HG02870 (cell line): Measurements from ENCODE around the gene ZNF860.
"Not testable (repeated sequence)": the region's sequence is repeated elsewhere in the genome, so short reads cannot be mapped to it uniquely, and the experiment has no call there.

Experiments
- ATAC-seq: cut with Tn5 transposase; IDR thresholded peaks from one replicate; pipeline ENCODE4 v1.9.1; 2021; ENCODE audit warnings: mild to moderate bottlenecking, moderate library complexity; ENCODE audit not compliant: unreplicated experiment

Gene ZNF860

DNA sequence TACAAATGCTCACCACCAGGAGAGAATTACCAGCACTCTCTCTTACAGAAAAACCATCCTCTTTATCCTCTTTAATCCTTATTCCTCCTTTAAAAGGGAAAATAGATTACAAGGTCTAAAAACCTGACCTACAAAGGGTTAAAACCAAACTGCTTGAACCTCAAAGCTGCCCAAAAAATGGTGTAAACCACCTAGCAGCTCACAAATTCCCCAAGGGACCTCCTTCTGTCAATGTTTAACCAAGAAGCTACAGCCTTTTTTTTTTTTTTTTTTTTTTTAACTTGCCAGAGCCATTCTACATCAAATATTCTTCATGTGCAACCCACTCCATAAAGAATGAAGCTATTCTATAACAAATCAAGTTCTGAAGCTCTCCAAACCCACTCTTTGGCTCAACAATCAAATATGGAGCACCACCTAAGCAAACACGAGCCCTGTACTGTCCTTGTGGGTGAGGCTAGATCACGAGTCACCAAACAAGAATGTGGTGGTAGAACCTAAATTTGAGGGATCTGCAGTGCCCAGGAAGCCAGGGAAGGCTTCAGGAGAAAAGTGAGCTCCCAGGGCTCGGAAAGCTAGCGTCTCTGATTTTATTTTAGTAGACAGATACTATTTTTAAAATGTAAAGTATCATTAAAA lies 20.6 kb upstream of the ZNF860 start:
- no peak for ATAC-seq

DNA sequence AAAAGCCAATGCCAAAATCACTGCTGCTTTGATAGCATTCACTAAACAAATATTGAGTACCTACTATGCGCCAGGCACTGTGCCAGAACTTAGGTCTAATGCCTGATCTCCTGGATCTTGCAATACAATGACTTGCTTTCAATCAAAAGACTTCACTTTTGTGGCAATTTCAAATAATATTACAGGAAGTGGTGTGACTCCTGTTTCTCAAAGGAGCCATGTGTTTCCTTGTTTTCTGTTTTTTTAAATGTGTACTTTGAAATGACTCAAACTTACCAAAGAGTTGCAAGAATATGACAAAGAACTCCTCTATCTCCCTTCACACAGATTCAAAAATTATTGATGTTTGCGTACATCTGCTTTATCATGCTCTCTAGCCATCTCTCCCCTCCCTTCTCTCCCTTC lies 18.7 kb upstream of the ZNF860 start:
- no peak for ATAC-seq

DNA sequence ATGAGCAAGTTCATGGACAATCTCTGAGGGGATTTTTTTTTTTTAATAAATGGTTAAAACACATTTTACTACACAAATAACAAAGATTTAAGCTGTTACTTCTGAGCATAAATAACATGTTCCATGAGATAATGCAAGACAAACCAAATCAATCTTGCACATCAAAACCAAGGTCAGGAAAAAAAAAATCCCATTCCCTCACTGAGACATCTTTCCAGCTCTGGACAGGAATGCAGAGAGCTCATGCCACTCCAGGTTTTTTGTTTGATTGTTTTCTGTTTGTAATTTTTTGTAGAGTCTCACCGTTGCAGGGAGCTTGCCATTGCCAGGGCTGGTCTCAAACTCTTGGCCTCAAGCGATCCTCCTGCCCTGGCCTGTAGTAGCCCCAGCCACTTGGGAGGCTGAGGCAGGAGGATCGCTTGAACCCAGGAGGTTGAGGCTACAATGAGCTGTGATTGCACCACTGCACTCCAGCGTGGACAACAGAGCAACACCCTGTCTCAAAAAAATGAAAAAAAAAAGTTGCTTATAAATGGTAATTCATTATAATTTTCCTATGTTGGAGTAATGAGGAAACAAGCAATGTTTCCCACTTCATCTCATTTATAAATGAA lies 14.5 kb upstream of the ZNF860 start:
- ATAC-seq: no peak

DNA sequence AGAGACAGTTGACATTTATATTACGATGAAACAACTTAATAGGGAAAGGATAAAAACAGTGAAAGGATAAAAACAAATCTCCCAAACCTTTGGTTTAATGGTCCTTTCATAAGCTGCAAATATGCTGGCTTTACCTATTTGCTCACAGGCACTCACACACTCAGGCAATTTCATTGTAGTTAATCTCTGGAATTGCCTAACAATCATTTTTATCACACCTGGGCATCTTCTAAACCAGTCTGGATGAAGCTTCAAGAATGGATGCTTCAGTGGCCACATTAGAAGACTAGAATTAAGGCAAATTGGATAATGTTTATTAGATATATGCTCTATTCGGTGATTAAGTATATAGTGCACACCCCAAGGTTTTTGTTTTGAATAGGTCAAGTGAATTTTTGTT lies 14.0 kb upstream of the ZNF860 start:
- no peak for ATAC-seq

DNA sequence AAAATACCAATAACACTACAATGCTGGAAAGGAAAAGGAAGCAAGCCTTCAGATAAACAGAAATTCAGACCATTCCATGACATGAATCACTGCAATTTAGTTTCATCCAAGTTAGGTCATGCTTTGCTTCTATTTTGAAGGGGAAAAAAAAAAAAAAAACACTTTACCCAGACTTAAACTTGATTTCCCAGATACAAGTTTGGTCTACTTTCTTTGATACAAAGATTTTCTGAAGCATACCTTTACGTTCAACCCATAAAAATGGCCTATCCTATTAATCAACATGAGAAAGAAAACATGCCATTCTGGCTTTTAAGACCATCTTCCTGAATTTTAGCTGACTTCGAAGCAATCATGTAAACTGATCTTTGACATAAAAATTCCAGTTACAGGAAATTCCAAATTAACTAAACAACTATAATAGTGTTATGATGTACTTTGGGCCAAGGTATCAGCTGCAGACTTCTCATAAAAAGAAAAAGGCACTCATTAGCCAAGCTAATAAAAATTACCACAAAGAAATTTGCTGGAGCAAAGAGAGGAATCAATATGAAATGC lies 13.1 kb upstream of the ZNF860 start:
- ATAC-seq: no peak

DNA sequence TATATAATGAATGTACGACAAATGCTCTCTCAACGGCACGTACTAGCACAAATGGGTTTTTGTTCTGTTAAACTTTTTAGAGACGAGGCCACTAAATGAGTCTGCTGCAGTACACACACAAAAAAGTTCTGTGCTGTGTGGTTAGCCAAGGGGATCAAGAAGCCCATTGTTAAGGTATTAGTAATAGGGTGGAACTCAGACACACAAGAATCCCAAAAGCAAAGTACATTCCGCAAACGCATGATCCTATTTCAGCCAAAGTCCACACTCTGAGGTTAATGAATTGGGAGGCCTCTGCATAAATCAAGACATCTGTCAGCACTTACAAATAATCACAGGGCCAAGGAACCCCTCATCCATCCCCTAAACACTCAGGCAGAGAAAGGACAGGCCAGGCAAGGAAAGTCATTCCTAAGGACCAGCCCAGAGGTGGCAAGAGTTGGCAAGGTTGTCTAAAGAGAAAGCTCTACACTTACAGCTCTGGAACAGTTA lies 12.6 kb upstream of the ZNF860 start:
- ATAC-seq: no peak

DNA sequence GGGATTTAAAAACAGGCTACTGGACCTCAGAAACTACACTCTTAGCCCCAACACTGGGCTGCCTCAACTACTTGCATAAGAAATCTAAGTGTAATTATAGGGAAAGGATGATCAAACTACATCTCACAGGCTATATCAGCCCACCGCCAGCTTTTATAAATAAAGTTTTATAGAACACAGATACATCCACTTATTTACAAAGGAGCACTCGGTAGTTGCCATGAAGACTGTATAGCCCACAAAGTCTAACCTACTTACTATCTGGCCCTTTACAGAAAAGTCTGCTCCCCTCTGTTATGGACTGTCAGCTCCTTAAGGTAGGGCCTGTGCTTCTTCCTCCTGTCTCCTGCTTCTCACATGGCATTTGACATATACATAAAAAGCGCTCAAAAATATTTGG lies 9.9 kb upstream of the ZNF860 start:
- ATAC-seq: no peak

DNA sequence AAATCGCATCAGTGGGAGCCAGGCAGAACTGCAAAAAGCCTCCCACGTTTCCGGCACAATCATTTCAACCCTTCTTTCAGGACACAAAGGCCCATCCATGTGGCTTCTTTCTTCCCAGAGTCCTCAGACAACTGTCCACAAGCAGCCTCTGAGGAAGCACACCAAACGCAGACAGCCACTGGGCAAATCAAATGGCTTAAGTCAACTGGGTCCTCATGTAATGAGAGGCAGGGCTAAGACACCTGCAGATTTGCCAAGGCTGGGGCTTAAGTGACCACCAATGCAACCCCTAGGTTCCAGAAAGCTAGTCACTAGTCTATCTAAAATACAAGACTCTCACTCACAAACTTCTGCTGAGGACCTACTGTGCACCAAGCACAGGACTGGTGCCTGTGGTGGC lies 8.5 kb upstream of the ZNF860 start:
- no peak for ATAC-seq

DNA sequence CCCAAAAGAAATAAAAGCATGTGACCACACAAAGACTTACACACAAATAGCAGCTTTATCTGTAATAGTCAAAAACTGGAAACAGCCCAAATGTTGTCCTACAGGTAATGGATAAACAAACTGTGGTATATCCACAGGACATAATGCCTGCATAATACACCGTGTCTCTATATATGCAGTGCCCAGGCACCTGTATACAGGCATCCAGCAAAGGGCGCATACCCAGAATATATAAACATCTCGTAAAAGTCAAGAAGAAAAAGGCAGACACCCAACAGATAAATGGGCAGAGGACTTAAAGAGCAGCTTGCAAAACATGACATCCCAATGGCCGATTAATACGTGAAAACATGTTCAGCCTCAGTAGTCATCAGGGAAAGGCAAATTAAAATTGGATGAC lies 7.7 kb upstream of the ZNF860 start:
- ATAC-seq: no peak

DNA sequence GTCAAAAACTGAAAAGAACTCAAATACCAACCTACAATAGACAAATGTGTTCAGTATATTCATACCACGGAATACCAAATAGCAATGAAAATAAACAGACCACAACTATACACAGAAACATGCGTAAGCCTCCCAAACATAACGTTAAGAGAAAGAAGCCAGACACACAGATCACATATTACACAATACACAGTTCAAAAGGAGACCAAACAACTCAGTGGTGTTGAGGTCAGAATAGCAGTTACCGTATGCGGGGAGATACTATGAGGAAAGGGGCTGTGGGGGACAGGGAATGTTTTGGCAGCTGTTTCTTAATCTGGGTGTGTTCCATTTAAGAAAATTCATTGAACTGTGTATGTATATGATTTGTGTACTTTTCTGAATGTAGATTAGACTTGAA lies 7.1 kb upstream of the ZNF860 start:
- ATAC-seq: no peak

DNA sequence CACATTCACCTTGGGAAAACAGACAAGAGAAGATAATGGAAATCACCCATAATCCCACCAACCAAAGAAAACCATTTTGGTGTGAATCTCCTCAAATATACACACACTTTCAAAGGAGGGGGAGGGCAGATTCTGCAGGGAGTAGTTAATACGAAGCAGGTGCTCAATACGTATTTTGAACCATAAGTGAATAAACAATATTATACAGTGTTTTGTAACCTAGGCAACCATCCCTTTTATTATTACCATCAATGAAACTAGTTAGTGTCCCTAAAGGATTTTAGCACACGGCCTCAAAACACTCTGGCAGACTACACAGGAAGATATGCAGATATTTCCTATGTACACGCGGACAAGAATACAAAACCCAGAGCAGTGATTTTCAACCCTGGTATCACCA lies 6.6 kb upstream of the ZNF860 start:
- ATAC-seq: no peak

DNA sequence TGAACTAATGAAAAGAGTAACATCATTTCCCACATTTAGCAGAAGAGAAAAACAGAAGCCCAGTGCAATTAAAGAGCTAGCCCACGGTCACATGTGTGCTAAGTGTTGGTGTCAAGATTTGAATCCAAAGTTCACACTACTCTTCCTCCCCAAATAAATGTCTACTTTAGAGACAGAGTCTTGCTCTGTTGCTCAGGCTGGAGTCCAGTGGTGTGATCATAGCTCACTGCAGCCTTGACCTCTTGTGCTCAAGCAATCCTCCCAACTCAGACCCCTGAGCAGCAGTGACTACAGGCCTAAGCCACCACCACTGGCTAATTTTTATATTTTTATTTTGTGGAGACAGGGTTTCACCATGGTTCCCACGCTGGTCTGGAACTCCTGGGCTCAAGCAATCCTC lies 5.2 kb upstream of the ZNF860 start:
- ATAC-seq: no peak

DNA sequence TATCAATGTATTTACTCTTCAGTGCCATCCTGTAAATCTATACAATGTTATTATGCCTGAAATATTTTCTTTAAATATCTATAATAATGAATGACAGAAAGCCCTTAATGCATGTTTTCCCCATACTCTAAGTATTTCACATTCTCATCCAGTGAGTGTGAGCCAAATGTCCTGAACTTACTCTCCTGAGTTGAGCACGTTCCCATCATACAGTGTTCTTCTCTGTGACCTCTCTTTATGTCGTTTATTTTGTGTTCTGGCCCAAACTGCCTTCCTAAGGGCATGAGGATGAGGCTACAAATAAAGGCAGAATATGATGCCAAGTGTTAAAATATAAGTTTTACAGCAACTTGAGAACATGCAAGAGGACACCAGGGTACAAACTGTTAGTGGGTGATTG lies 3.8 kb upstream of the ZNF860 start:
- no peak for ATAC-seq

DNA sequence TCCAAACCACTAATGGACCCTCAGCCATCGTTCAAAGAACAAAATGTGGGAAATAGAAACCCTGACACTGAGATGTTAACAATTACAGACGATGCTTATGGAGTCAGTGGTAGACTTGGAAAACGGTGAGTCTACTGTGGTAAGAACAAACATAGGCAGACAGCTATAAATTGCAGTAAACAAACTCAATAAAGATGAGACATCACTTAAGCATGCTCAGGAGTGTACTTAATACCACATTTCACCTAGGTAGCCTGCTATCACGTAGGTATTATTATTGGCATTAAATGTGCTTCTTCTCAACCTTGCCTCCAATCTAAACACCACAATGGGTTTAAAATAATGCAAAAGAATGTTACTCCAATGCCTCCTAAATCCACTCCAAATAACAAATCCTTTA lies 3.0 kb upstream of the ZNF860 start:
- ATAC-seq: no peak

DNA sequence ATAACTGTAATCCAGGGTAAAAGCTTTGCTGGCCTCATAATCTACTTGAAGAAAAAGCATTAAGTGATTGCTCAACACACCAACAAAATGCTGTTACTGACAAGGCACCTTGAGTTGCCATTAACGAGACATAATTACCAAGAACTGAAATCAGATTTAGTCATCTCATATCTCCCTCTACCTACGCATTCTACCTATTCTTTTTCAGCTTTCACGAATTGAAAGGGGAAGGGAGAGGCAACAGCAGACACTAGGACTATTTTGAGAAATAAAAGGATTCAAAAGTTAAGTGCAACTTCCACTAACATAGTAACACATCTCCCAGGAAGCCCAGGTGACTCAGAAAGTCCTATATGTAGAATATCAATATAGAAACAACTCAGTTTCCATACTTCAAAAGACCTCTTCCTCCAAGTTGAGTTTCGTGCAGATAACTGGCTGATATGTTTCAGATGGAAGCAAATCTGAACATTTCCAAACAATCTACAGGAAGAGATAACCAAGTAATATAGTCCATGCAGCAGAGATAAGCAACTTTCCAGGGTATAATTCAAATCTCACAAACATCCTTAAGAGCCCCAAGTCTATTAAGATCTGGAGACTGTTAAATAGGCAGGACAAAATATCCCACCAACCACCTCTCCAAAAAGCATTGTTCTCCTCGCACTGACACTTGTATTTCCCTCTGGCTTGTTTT lies 2.4 kb upstream of the ZNF860 start:
- ATAC-seq: peak; percentile 70

DNA sequence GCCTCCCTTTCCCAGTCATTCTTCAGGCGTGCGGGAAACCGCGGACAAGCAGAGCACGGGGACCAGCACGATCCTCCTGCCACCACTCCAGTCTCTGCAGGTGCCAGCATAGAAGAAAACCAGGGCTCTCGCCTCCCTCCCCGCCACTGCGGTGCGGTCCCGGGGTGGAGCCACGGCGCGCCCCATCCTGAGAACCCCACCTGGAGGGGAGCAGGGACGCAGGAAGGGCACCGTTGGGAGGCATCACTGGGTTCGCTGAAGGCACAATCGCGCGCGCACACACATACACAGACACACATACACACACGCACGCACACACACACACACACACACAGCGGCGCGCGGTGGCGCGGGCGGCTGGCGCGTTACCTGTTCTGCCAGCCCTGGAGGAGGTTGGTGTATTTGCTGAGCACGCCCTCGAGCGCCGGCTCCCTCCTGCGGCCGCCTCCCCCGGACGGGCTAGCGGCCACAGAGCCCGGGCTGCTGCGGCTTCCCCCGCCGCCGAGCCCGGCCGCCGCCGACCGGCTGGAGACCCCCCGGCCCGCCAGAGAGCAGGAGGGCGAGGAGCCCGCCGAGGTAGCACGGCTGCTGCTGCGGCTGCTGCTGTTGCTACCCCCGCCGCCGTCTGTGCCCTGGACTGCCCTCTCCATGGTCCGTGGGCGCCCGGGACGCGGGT lies 882 bp upstream of the ZNF860 start:
- ATAC-seq: no peak

DNA sequence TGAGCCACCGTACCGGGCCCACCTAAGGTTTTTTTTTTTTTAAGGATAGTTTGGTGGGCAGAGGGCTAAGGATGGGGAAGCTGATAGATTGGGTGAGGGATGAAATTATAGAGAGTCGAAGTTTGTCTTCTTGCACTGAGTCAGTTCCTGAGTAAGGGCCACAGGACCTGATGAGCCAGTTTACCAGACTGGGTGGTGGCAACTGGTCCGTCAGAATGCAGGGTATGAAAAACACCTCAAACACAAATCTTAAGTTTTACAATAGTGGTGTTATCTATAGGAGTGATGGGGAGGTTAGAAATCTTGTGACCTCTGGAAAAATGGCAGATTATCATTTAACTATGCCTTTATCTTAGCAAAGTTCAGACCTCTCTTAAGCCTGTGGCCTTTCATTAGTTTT lies 2.8 kb downstream of the ZNF860 start:
- ATAC-seq: no peak

DNA sequence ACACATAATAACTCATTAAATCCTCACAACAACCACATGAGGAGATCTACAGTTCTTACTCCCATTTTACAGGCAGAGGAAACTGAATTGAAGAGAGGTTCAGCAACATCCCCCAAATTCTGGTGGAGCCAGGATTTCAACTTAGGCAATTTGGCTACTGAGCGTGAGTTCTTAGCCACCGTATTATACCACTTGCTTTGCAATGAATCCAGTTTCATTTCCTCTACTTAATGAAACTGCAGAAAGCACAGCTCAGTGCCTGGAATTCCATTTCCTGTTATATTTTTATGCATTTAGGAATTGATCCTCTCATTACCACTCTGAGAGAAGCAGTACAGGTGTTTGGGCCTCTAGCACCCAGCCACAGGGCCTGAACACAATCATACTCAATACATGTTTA lies 4.3 kb downstream of the ZNF860 start:
- no peak for ATAC-seq

DNA sequence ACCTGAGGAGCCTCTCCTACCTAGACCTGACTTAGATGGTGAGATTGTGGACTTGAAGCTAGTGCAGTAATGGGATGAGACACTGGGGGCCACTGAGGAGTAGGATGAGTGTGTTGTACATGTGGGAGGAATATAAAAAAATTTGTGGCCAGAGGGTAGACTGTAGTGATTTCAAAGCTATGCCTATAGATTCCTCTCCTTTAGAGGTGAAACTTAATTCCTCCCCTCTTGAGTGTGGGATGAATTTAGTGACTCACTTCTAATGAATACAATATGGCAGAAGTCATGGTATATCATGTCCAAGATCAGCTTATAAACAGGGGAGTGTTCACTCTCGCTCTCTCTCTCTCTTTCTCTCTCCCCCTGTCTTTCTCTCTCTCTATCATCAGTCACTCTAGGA lies 6.7 kb downstream of the ZNF860 start:
- ATAC-seq: no peak

DNA sequence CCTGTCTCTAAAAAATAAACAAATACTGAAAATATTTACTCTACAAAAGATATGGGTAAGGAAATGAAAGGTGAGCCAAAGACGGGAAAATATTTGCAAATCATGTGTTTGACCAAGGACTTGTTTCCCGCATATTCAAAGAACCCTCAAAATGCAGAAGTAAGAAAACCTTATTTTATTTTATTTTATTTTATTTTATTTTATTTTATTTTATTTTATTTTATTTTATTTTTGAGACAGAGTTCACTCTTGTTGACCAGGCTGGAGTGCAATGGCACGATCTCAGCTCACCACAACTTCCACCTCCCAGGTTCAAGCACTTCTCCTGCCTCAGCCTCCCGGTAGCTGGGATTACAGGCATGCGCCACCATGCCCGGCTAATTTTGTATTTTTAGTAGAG lies 11.4 kb downstream of the ZNF860 start:
- not testable (repeated sequence) for ATAC-seq

DNA sequence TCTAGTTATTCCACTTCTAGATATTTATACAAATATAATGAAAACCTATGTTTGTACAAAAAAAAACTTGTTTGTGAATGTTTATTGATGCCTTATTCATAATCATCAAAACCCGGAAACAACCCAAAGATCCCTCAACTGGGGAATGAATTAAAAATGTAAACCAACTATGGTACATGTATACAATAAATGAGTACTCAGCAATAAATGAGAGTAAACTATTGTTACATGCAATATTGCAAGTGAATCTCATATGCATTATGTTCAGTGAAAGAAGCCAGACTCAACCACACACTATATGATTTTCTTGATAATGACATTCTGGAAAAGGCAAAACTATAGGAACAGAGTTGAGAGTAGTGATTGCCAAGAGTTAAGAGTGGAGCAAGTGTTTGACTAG lies 12.3 kb downstream of the ZNF860 start:
- no peak for ATAC-seq

DNA sequence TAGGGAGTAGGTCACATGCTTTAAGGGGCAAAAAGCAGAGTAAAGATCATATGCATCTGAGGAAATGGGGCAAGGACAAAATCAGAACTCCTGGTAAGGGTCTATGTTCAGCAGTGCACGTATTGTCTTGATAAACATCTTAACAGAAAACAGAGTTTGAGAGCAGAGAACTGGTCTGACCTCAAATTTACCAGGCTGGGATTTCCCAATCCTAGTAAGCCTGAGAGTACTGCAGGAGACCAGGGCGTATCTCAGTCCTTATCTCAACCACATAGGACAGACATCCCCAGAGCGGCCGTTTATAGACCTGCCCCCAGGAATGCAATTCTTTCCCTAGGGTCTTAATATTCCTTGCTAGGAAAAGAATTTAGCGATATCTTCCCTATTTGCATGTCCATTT lies 13.5 kb downstream of the ZNF860 start:
- ATAC-seq: not testable (repeated sequence)
